Measurements from ENCODE around the gene CCSER2.
"Not testable (repeated sequence)": the region's sequence is repeated elsewhere in the genome, so short reads cannot be mapped to it uniquely, and the experiment has no call there.

Gene CCSER2

DNA sequence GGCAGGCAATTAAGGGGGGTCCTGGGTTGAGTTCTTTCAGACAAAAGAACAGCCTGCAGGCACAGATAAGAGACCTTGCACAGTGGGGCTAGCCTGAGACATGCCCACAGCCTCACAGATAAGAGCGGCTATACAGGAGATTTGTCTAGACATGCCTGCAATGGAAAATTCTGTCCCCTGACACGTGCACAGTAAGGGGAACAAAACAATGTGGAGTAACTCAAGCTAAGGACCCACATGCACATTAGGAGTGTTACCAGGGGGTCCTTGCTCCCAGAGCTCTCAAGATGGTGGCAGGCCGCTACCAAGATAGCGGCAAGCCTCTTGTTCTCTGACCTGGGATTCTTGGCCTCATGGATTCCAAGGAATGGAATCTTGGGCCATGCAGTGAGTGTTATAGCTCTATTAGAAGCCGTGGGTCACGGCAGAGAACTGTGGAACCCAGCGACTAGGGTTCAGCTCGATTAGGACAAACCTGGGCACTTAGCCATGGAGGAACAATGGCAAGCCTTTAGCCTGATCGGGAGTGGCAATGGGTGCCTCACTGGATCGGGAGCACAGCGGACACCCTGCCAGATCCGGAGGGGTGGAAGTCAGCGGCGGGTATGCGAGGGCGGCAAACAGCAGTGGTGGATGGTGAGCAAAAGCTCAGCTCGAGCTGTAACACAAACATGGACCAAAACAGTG lies 196.9 kb downstream of the CCSER2 start:
- DNase-seq: no peak

DNA sequence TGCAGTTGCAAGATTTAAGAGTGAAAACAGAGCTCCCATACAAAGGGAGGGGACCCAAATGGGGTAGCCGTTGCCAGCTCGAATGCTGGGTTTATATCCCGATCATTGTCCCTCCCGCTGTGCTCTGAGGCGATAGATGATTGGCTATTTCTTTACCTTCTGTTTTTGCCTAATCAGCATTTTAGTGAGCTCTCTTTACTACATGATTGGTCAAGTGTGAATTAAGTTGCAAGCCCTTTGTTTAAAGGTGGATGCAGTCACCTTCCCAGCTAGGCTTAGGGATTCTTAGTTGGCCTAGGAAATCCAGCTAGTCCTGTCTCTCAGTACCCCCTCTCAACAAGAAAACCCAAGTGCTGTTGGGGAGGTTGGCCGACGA lies 197.4 kb downstream of the CCSER2 start:
- not testable (repeated sequence) for DNase-seq

DNA sequence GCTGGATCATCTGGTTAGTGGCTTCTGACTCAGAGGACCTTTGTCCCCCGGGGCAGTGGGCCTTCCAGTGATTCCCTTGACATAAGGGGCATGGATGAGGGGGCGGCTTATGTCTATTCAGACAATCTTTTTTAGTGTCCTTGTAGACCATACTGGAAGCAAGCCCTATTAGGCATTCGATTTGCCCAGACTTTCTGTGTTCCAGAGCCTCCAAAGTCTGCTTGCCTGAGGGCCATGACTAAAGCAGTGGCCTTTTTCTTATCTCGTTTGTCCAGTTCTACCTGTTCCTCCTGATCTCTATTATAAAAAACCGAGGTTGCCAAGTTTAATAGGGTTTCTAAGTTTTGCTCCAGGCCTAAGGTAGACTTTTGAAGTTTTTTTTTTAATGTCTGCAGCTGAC lies 199.0 kb downstream of the CCSER2 start:
- DNase-seq: not testable (repeated sequence)

DNA sequence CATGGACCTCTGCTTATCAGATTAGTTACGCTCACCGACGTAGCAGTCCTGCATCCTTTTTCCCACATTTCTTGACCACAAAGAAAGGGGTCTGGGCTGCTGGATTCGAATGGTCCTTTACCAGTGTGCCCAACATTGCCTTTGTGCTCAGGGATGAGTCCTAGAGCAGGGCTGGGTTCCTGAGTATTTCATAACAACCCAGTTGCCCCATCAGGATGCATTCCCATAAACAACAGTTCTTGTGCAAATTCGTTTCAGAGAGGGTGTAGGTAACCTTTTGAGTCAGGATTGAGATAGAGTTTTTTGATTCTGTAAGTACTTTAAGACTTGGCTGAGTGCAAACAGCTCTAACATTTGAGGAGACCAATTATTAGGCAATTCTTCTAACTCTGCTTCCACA lies 200.1 kb downstream of the CCSER2 start:
- not testable (repeated sequence) for DNase-seq

DNA sequence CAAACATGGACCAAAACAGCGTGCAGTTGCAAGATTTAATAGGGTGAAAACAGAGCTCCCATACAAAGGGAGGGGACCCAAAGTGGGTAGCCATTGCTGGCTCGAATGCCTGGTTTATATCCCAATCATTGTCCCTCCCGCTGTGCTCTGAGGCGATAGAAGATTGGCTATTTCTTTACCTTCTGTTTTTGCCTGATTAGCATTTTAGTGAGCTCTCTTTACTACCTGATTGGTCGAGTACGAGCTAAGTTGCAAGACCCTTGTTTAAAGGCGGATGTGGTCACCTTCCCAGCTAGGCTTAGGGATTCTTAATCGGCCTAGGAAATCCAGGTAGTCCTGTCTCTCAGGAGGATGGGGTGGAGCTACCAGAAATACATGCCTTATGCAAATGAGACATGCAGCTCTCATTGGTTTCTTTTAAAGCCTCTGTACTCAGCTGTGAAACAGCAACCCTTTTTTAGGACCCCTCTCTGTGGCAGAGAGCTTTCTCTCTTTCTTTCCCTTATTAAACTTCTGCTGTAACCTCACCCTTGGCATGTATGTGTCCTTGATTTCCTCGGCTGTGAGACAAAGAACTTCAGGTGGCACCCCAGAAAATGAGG lies 202.4 kb downstream of the CCSER2 start:
- DNase-seq: no peak

DNA sequence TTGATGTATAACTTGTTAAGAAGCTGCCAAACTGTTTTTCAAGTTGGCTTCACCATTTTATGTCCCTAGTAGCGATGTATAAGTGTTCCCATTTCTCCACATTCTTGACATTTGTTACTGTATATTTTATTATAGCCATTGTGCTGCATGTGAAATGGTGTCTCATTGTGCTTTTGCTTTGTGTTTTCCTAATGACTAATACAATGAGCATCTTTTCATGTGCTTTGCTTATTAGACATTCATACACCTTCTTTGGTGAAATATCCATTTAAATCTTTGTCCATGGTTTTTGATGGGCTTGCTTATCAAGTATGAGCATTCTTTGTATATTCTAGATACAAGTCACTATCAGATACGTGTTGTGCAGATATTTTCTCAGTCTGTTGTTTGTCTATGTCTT lies 203.0 kb downstream of the CCSER2 start:
- no peak for DNase-seq

DNA sequence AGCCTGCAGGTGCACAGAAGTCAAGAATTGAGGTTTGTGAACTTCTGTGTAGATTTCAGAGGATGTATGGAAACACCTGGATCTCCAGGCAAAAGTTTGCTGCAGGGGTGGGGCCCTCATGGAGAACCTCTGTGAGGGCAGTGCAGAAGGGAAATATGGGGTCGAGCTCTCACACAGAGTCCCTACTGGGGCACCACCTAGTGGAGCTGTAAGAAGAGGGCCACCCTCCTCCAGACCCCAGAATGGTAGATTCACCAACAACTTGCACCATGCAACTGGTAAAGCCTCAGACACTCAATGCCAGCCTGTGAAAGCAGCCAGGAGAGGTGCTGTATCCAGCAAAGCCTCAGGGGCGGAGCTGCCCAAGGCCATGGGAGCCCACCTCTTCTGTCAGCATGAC lies 205.8 kb downstream of the CCSER2 start:
- DNase-seq: no peak

GRCh38 chr10:84537447-84537931 lies 209.1 kb downstream of the CCSER2 start:
- peak; percentile 37 for DNase-seq

DNA sequence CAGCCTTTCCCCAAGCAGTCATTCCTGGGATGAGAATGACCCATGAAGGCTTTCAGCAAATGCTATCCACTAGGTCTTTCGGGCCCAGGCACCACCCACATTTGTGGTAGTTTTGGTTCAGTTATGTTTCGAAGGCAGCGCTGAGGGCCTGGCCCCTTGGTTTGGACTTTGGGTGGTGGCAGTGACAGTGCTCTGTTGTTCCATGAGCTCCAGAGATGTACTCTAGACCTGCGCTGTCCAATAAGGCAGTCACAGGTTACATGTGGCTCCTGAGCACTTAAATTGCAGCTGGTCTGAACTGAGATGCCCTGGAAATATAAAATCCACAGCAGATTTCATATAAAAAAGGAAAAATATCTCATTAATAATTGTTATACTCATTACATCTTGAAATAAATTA lies 209.6 kb downstream of the CCSER2 start:
- no peak for DNase-seq

GRCh38 chr10:84539216-84539615 lies 210.8 kb downstream of the CCSER2 start:
- no peak for DNase-seq

DNA sequence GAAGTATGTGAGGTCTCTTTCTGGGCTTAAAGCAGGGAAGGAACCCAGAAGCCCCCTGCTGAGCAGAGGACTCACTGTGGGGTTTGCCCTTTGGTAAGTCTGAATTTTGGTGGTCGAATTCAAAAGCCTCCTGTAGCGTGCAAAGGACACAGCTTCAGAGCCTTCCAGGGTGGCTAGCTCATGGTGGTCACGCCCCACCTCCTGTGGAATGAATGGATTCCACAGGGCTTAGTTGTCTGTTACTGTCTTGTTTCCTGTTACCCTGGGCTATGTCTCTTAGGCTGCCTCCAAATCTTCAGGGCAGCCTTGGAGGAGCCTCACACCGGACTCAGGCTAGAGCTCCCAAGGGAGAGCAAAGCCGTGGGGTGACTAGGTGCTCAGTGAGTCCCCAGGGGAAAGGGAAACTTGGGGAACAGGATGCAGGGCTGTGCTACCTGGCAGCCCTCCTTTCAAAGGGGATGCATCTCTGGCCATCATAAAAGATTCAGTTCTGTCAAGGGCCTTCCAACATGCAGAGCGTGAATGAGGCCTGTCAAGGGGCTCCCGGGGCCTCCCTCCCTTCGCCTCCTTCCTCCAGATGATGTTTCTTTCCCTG lies 211.7 kb downstream of the CCSER2 start:
- DNase-seq: no peak

DNA sequence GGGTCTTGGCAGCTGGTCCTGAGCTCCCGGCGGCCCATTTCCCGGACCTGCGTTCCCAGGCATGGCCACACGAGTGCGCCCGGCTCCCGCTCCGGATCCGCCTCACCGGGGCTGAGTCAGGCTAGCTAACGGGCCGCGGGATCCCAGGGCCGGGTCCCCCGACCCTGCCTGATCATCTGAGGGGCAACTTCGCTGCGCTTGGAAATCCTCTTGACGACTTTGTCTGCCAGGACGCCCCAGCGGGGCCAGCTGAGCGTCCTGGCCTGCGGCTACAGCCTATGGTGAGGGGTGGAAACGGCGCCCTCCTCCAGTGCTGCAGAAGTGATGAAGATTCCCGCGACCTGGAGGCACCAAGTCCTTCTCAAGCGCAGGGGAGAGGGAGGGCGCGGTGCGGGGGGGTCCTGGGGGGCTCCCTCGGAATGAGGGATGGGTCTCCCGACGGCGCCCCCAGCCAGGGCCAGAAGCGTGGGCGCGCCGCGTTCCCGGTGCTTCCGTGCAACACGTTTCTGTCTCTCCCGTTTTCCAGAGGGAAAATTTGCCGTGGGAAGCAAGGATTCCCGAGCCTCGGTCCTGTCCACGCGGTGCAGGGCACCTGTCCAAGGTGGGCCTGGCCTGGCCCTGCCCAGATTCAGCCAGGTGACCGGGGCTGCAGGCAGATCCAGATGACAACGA lies 212.4 kb downstream of the CCSER2 start:
- peak; percentile 70 for DNase-seq

- DNase-seq: no peak
Observed at GRCh38 chr10:84541289-84541637, 212.9 kb downstream of the CCSER2 start.

DNA sequence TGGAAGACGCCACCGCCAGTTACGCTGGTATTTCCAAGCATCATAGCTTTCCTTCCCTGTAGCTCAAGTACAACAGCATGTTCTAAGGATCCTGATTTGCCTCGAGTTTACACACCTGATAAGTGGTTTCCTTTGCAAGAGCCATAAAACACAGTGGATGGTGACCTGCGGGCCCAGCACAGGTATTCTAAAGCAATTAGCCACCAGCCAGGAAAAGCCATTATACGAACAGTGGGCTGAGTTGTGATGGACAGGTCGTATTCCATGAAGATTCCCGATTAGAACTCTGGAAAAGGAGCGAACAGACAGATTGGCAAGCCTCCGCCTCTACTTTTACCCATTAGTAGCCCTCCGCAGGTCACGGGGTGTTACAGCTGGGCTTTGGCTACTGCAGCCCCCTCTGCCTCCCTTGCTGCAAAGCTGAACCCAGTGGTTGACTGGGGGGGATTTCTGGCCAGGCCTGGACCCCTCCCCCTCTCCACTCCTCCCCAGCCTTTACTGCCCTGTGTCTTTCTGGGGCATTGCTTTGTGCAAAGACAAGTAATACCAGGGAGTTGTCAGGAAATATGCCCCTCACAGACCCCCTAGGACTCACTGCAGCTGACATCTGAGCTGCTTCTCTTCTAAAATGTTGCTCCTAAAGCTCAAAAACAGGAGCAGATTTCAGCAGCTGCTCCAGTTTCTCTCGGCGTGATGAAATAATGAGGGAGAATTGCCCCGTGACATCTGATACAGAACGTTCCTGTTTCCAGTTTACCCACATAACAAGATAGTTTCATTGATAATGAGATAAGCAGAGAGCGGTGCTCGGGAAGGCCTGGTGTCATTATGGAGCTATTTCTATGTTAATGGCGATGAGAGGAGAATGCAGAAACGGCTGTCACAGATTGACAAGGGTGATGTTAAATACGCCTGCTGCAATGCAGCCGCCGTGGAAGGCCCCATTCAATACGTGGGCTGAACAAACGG lies 214.4 kb downstream of the CCSER2 start:
- no peak for DNase-seq

DNA sequence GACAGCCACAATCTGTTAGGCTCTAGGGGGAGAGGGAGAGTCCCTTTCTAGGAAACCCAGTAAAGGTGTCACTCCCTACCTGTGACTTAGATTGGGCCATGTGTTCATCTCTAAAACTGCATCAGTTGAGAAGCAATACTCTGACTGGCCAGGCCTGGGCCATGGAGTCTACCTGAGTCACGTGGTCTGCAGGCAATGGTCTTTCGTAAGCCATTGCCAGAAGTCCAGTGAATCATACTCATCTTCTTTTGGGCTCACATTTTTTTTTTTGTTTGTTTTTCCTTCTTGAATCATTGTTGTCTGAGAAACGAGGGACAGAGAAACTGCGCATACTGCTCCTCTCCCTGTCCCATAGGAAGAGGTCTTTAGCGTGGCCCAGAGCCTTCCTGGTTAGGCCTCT lies 215.6 kb downstream of the CCSER2 start:
- no peak for DNase-seq

GRCh38 chr10:84545651-84546050 lies 217.3 kb downstream of the CCSER2 start:
- DNase-seq: no peak

DNA sequence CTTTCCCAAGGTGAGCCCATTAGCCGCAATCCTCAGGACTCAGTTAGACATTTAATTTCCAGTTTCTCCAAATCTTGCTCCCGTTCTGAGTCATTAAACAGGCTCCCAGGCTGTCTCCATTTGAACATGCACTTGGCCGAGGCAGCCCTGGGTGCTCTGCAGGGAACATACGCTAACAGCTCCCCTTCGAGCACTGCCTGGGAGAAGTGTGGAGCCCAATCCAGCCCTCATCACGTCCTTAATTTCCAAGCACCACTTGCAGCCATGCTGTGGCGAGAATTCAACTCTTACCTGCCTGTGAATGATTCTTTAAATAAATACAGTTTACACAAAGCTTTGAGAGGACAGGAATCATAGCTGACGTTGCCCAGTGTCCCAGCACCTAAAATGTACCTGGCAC lies 218.2 kb downstream of the CCSER2 start:
- DNase-seq: no peak

- DNase-seq: no peak
Observed at GRCh38 chr10:84547616-84548015, 219.2 kb downstream of the CCSER2 start.

DNA sequence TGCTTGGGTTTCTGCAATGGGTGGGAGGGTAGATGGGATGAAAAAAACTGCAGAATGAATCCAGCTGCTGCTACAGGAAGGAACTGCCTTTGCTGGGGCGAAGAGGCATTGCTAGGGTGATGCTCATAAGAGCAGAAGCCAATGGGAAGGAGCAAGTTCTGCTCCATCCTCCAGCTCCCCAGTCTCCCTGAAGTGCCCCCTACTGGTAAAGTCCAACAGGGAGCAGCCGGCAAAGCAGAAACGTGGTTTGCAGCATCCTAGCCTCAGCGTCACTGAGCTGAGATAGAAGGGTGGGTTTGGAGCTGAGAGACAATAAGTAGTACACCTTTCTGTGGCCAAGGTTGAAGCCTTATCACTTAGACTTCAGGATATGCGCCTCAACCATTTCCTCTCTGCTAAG lies 220.5 kb downstream of the CCSER2 start:
- DNase-seq: no peak

DNA sequence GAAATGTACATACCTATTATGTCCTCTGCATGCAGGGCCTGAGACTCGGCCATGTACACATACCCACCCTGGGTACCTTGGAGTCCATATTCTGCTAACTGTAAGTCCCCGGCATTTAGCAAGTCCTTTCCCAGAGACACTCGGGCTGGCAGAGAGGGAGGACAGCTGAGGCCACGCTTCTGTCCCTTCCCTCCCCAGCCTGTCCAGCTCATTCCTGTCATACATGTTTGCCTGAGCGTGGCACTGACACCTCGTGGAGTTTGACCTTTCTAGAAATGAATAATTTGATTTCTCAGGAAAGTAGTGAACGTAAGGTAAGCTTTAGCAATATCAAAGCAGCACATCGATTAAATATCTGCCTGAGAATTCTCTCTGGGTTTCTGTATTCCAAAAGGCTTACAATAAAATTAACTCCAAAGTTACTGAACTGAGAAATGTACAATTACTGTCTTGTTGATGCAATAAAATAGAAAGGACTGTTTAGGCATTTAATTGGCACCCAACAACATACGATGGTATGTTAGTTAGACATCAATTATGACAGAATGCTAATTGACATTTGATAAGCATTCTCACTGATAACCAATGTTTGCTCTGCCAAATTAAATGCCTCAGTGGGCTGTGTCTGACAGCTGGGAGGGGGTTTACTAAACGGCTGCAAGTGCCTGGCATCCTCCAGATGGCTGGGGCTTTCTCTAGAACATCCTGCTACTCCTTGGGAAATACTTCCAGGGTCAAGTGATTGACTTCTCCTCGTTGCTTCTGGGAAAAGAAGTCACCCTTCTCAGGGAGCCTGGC lies 221.2 kb downstream of the CCSER2 start:
- DNase-seq: no peak

- no peak for DNase-seq
Observed at GRCh38 chr10:84550756-84551436, 222.5 kb downstream of the CCSER2 start.

Measured in CD4-positive, alpha-beta T cell treated with Interleukin-6 for 4 hours (primary cell).